Duodenal mucosa (tissue), 2 donors: Measurements from ENCODE around the gene CFAP61.

Experiments used
- H3K27ac ChIP-seq: one replicate; pipeline ENCODE4 v1.7.0; 2013; ENCODE audit warnings: low read depth, low read length
- H3K27me3 ChIP-seq, 2 donors: one replicate each; pipeline ENCODE4 v1.7.0; 2013; ENCODE audit warnings: low read length in 2 of 2, control low read depth in 1 of 2; ENCODE audit not compliant: insufficient read depth in 2 of 2, control insufficient read depth in 1 of 2
- H3K36me3 ChIP-seq, 2 donors: one replicate each; pipeline ENCODE4 v1.7.0; 2013; ENCODE audit warnings: low read length in 2 of 2, control low read depth in 1 of 2; ENCODE audit not compliant: insufficient read depth in 2 of 2, control insufficient read depth in 1 of 2
- H3K4me1 ChIP-seq, 2 donors: one replicate each; pipeline ENCODE4 v1.7.0; 2013; ENCODE audit warnings: low read length in 2 of 2, control low read depth in 1 of 2; ENCODE audit not compliant: insufficient read depth in 2 of 2, control insufficient read depth in 1 of 2
- H3K4me3 ChIP-seq, 2 donors: one replicate each; pipeline ENCODE4 v1.7.0; 2013; ENCODE audit warnings: low read length in 2 of 2, low read depth in 1 of 2
- H3K9ac ChIP-seq, 2 donors: one replicate each; pipeline ENCODE4 v1.7.0; 2013; ENCODE audit warnings: low read length in 2 of 2, low read depth in 1 of 2
- H3K9me3 ChIP-seq, 2 donors: one replicate each; pipeline ENCODE4 v1.7.0; 2013; ENCODE audit warnings: low read length in 2 of 2, control low read depth in 1 of 2; ENCODE audit not compliant: control insufficient read depth in 1 of 2

The CFAP61 gene

DNA sequence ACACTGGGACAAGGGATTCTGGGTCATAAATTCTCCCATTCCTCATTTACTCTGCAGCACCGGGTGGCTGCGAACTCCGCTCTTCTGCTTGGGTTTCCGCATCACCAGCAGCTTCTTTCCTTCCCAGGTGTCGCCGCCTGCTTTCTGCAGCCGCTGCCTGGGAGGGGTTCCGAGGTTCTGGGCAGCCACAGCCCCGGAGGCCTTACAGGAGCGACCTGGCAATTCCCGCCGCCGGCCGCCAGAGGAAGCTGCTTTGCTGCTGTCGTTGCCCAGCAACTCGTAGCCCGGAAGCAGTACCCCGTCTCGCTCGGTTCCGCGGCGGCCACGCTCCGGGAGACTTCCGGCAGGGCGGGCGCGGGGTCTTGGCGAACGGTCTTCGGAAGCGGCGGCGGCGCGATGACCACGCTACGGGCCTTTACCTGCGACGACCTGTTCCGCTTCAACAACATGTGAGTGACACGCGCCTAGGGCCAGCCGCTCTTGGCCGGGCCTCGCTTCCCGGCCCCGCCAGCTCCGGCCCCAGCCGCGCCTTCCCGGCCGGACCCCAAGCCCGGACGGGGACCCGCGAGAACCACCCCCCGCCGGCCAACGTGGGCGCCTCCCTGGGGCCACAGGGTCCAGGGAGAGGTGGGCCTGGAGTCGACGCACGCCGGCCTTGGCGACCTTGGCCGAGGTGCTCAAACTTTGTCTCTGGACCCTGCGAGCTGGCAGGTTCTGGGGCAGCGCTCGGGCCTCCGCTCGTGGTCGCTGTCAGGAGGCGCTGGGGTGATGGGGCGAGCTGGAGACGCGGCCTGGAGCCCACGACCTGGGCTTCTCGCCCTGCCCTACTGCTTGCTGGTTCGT, 35.1 kb upstream of the CFAP61 start, which contains the start of gene NAA20:
Gene NAA20, plus strand, starts transcription at position 362 of the 843 bp plus-strand sequence. Its CDS starts 35 bp downstream, at position 397.
- Histone ChIP-seq H3K27ac (peak within 1 kb of the TSS; percentile 47), H3K4me1 (peaks cover 10 to 20% of the 10 kb centered on the region in 2 donors), H3K9ac (peak within 1 kb of the TSS; percentile 78 to 83), H3K9me3 (no peaks in the 10 kb centered on the region), H3K27me3 (no peaks in the 10 kb centered on the region), H3K36me3 (no peaks in the 10 kb centered on the region), H3K4me3 (peak within 1 kb of the TSS; percentile 80 to 90)

- H3K27ac ChIP-seq, result no peak overlapping the region
- H3K27me3 ChIP-seq, result no peaks in the 10 kb centered on the region
- H3K4me3 ChIP-seq, result peak overlapping the region; percentile 80 to 90
- peaks cover 10 to 23% of the 10 kb centered on the region in 2 donors for H3K4me1 ChIP-seq
- no peaks in the 10 kb centered on the region for H3K9me3 ChIP-seq
- peak overlapping the region; percentile 78 to 83 for H3K9ac ChIP-seq
- peaks cover 0 to 4% of the 10 kb centered on the region in 2 donors for H3K36me3 ChIP-seq
Measured at GRCh38 chr20:20017844-20018185, 34.5 kb upstream of the CFAP61 start.

DNA sequence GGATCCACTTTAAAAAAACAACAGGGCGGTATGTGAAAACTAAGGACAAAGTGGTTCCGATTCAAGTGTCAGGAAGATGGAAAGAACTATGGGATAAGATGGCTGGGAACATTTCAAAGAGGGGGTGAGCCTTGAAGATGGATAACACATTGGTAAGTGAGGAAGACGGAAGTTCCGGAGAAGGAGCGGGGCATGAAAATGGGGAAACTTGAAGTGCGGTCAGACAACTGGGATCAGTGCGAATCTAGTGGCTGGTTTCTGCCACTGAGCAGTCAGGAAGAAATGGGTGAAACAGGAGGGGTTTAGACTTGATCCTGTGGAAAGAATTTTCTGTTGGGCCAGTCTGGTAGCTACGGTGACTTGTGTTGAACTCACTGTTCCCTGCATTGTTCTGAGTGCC, 34.0 kb upstream of the CFAP61 start:
- Histone ChIP-seq H3K4me3 (peak overlapping the region; percentile 80 to 90), H3K36me3 (peaks cover 0 to 7% of the 10 kb centered on the region in 2 donors), H3K27ac (no peak overlapping the region), H3K9ac (peak overlapping the region in 1 of 2 donors; percentile 78), H3K27me3 (no peaks in the 10 kb centered on the region), H3K4me1 (peaks cover 10 to 25% of the 10 kb centered on the region in 2 donors), H3K9me3 (no peaks in the 10 kb centered on the region)

- H3K36me3 ChIP-seq, result peaks cover 0 to 8% of the 10 kb centered on the region in 2 donors
- no peaks in the 10 kb centered on the region for H3K9me3 ChIP-seq
- H3K27ac ChIP-seq, result no peak overlapping the region
- H3K4me1 ChIP-seq, result peaks cover 10 to 25% of the 10 kb centered on the region in 2 donors
- no peaks in the 10 kb centered on the region for H3K27me3 ChIP-seq
- no peak overlapping the region for H3K9ac ChIP-seq
- H3K4me3 ChIP-seq, result no peak overlapping the region
Measured at GRCh38 chr20:20019123-20019522, 33.2 kb upstream of the CFAP61 start.

- no peaks in the 10 kb centered on the region for H3K9me3 ChIP-seq
- H3K27ac ChIP-seq, result no peak overlapping the region
- H3K27me3 ChIP-seq, result no peaks in the 10 kb centered on the region
- no peak overlapping the region for H3K4me3 ChIP-seq
- H3K36me3 ChIP-seq, result peaks cover 5 to 20% of the 10 kb centered on the region in 2 donors
- no peak overlapping the region for H3K9ac ChIP-seq
- peaks cover 10 to 25% of the 10 kb centered on the region in 2 donors for H3K4me1 ChIP-seq
Measured at GRCh38 chr20:20020908-20021307, 31.4 kb upstream of the CFAP61 start.

DNA sequence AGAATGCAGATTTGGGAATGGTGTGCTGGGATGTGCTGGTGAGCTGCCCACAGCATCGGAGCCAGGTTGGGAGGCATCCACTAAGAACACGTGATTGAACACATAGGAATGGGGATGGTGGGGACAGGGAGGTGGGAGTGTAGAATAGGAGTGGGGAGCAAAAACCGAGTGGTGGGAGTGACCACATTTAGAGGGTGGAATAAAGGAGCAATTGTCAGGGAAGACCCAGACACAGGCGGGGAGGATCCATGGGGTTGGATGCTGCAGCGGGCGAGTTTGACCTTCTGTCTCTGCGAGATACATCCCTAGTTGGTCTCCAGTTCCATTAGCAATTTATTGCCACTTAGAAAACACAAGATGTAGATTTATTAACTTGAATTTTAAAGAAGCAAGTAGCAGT, 30.5 kb upstream of the CFAP61 start:
- Histone ChIP-seq H3K9ac (no peak overlapping the region), H3K27ac (no peak overlapping the region), H3K4me3 (no peak overlapping the region), H3K9me3 (no peaks in the 10 kb centered on the region), H3K27me3 (no peaks in the 10 kb centered on the region), H3K4me1 (peaks cover 10 to 25% of the 10 kb centered on the region in 2 donors), H3K36me3 (peaks cover 5 to 27% of the 10 kb centered on the region in 2 donors)

GRCh38 chr20:20022498-20022897, 29.8 kb upstream of the CFAP61 start:
- Histone ChIP-seq H3K27ac (no peak overlapping the region), H3K36me3 (peaks cover 5 to 29% of the 10 kb centered on the region in 2 donors), H3K9ac (no peak overlapping the region), H3K27me3 (no peaks in the 10 kb centered on the region), H3K9me3 (no peaks in the 10 kb centered on the region), H3K4me3 (no peak overlapping the region), H3K4me1 (peaks cover 10 to 25% of the 10 kb centered on the region in 2 donors)

- Histone ChIP-seq H3K27ac (no peak overlapping the region), H3K4me1 (peaks cover 4 to 16% of the 10 kb centered on the region in 2 donors)
Measured at GRCh38 chr20:20023395-20023794, 28.9 kb upstream of the CFAP61 start.

DNA sequence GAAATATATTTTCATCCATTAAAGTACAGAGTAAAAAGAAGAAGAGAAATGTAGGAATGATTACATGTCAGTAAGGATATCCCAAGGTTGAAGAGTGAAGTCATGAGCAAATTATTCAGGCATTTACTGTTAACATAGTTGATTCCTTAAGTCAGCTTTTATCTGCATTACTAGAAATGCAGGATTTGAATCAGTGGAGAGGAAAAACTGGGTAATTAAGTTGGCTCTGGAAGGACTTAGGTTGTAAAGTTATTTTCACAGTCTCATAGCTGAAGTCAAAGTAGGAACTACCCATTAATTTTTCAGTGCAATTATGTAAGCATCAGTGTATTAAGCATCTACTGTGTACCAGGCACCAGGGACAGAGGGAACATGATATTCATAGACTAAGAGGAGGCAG, 27.4 kb upstream of the CFAP61 start:
- Histone ChIP-seq H3K27ac (no peak overlapping the region), H3K27me3 (no peaks in the 10 kb centered on the region)

More at GRCh38 chr20:20023395-20023794, 28.9 kb upstream of the CFAP61 start:
- Histone ChIP-seq H3K36me3 (peaks cover 5 to 29% of the 10 kb centered on the region in 2 donors), H3K9ac (no peak overlapping the region), H3K27me3 (no peaks in the 10 kb centered on the region), H3K9me3 (no peaks in the 10 kb centered on the region), H3K4me3 (no peak overlapping the region)

DNA sequence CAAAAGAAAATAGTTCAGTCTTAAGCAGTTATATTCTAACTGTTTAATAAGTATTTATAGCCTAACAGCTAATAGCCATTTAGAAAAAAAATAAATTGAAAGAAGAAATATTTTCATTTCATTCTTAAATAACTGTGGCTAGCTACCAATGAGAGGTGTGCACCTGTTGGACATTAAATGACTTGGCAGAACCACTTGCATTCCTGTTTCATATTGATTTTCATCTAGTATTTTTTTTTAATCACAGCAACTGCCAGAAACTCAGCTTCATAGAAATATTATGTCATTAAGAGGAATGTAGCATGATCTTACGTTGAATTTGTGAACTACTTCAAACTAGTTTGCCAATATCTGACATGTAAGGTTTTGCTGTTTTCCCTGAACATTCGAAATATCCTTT, 25.0 kb upstream of the CFAP61 start:
- Histone ChIP-seq H3K9ac (no peak overlapping the region), H3K4me3 (no peak overlapping the region), H3K9me3 (no peaks in the 10 kb centered on the region), H3K36me3 (peaks cover 10 to 42% of the 10 kb centered on the region in 2 donors), H3K27me3 (no peaks in the 10 kb centered on the region), H3K27ac (no peak overlapping the region), H3K4me1 (peaks cover 0 to 5% of the 10 kb centered on the region in 2 donors)

More for the DNA sequence above, 27.4 kb upstream of the CFAP61 start:
- Histone ChIP-seq H3K4me3 (no peak overlapping the region), H3K36me3 (peaks cover 5 to 32% of the 10 kb centered on the region in 2 donors), H3K4me1 (peaks cover 0 to 8% of the 10 kb centered on the region in 2 donors), H3K9ac (no peak overlapping the region), H3K9me3 (no peaks in the 10 kb centered on the region)
